ACC112 (cell line): Measurements from ENCODE around the gene OR2L5.

Source experiments
- H2AFZ ChIP-seq: fragments of 200-600 bp; sonication (generic); one replicate; pipeline ENCODE4 v1.6.0; 2017; ENCODE audit warnings: antibody characterized with exemption, low read length; ENCODE audit not compliant: unreplicated experiment
- H3K27ac ChIP-seq: fragments of 200-600 bp; sonication (generic); 2 replicates; pipeline ENCODE4 v1.5.1; 2014; ENCODE audit warnings: low read depth, mild to moderate bottlenecking, antibody characterized with exemption, low read length, moderate library complexity
- H3K27me3 ChIP-seq: fragments of 200-600 bp; sonication (generic); 2 replicates; pipeline ENCODE4 v1.6.1; 2014; ENCODE audit warnings: mild to moderate bottlenecking, antibody characterized with exemption, low read length, moderate library complexity, mixed read lengths; ENCODE audit not compliant: insufficient read depth
- H3K36me3 ChIP-seq: fragments of 200-600 bp; sonication (generic); 2 replicates; pipeline ENCODE4 v1.6.1; 2016; ENCODE audit warnings: mild to moderate bottlenecking, antibody characterized with exemption, low read length, moderate library complexity, mixed read lengths; ENCODE audit not compliant: insufficient read depth
- H3K4me1 ChIP-seq: fragments of 200-600 bp; sonication (generic); one replicate; pipeline ENCODE4 v1.6.1; 2016; ENCODE audit warnings: low read length, mixed read lengths; ENCODE audit not compliant: insufficient read depth, unreplicated experiment, control insufficient read depth
- H3K4me3 ChIP-seq: fragments of 200-600 bp; sonication (generic); 2 replicates; pipeline ENCODE4 v1.5.1; 2014; ENCODE audit warnings: mild to moderate bottlenecking, low read depth, low read length
- H3K79me2 ChIP-seq: fragments of 200-600 bp; sonication (generic); one replicate; pipeline ENCODE4 v1.6.0; 2016; ENCODE audit warnings: low read length; ENCODE audit not compliant: control insufficient read depth, unreplicated experiment, insufficient read depth

OR2L5 gene

DNA sequence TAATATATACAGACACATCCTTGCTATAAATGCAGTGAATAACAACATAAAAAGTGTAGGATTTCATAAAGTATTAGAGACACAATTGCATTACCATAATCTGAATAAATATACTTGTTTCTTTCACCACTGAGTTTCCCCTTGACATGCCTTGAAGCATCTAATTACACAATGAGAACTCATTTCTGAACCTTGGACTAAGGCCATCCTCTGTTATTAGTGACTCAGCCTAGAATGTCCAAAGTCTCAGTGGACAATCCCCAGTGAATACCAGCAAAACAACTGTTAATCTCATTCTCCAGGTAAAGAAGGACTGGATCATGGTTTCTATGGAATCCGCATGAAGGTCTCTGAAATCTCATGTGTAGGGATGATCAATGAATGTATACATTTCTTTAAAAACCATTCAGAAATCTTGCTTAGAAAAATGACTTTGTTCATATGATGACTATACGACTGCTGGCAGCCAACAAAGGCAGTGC lies at the start of gene OR2L5:
TSS of gene OR2L5 (plus strand) at position 432 of the 482 bp plus-strand sequence. CDS start 8,288 bp downstream, outside the sequence.
- no peaks in the 10 kb centered on the region for H3K4me1 ChIP-seq
- H3K36me3 ChIP-seq, result no peaks in the 10 kb centered on the region
- H3K4me3 ChIP-seq, result no peak within 1 kb of the TSS
- H3K27me3 ChIP-seq, result no peaks in the 10 kb centered on the region
- no peak within 1 kb of the TSS for H3K27ac ChIP-seq
- H2AFZ ChIP-seq, result no peak within 1 kb of the TSS
- H3K79me2 ChIP-seq, result no peaks in the 10 kb centered on the region

- H2AFZ ChIP-seq, result no peak within 1 kb of the TSS
- H3K27ac ChIP-seq, result no peak within 1 kb of the TSS
- H3K79me2 ChIP-seq, result no peaks in the 10 kb centered on the region
- no peaks in the 10 kb centered on the region for H3K36me3 ChIP-seq
- H3K4me1 ChIP-seq, result no peaks in the 10 kb centered on the region
- no peak within 1 kb of the TSS for H3K4me3 ChIP-seq
- H3K27me3 ChIP-seq, result no peaks in the 10 kb centered on the region
These were observed 48.5 kb upstream of the OR2L5 start, which contains the start of gene OR2AK2 for GRCh38 chr1:247964933-247965332. OR2AK2 (plus strand) TSS chr1:247965233; CDS start chr1:247965377, 144 bp downstream.

DNA sequence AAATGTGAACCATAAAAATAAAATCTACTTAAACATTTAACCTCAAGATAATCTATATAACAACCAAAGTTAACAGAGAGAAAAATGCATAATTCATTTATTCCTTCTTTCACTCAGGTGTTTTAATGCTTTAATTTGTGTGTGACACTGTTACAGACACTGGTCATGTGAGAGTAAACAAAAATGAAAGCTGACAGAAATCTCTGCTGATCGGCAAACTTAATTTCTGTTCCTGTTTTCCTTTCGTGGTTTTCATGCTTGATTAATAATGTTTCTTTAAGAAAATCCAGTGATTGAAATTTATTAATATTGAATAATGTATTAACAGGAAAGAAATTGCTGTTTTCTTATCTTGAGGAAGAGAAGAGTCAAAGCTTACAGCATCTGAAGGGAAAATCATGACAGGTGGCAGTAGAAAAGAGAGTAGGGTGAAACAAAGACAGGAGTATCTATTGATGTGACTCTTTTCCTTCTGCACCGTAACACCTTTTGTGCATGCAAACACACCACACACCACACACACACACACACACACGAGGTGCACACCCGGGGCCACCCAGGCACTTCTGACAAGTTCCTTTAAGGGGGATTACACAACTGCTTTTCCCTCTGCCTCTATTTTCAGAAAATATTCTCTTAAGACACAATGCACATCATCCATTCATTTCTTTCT lies 46.8 kb upstream of the OR2L5 start:
- H3K27ac ChIP-seq, result no peak overlapping the region
- no peaks in the 10 kb centered on the region for H3K36me3 ChIP-seq
- H2AFZ ChIP-seq, result no peak overlapping the region
- H3K79me2 ChIP-seq, result no peaks in the 10 kb centered on the region
- no peak overlapping the region for H3K4me3 ChIP-seq
- no peaks in the 10 kb centered on the region for H3K27me3 ChIP-seq
- H3K4me1 ChIP-seq, result no peaks in the 10 kb centered on the region

GRCh38 chr1:247992986-247993385 lies 20.5 kb upstream of the OR2L5 start:
- no peaks in the 10 kb centered on the region for H3K4me1 ChIP-seq
- H3K36me3 ChIP-seq, result no peaks in the 10 kb centered on the region
- no peak overlapping the region for H3K4me3 ChIP-seq
- no peak overlapping the region for H2AFZ ChIP-seq
- no peaks in the 10 kb centered on the region for H3K79me2 ChIP-seq
- H3K27ac ChIP-seq, result no peak overlapping the region
- H3K27me3 ChIP-seq, result no peaks in the 10 kb centered on the region

DNA sequence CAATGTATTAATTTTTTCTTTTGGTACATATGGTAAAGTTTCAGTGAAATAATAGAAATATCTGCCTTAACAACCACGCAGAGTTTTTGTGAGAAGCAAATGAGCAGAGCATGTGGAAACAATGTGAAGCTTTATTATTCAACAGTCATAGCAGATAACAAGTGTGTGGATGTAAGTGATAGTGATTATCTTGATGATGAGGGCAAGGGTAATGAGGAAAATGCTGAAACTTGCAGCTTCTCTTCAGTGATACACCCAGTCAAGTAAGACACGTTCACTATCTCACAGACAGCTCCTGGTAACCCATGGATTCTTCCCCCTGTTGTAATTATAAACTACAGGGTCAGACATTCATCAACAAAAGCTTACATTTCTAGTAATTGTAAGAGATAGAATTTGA lies 14.6 kb upstream of the OR2L5 start:
- Histone ChIP-seq H3K79me2 (no peaks in the 10 kb centered on the region), H3K4me1 (no peaks in the 10 kb centered on the region), H3K27me3 (no peaks in the 10 kb centered on the region), H3K36me3 (no peaks in the 10 kb centered on the region), H3K4me3 (no peak overlapping the region), H3K27ac (no peak overlapping the region), H2AFZ (no peak overlapping the region)

DNA sequence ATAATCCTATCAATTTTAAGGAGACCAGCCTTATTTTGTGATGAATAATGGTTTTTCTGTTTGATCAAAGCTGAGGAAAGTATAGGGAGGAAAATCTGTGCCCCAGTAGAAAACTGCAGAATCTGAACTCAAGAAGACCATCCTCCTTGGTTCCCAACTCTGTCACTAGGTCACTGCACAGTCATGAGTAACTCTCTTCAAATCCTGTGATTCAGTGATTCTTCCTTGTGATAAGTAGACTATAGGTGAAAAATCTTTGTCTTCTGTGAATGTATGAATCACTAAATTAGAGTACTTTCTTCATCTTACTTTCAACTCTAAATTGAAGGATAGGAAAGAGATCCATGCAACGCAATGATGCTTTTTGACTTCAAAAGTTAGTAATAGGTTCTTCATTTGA lies 13.3 kb upstream of the OR2L5 start:
- Histone ChIP-seq H3K4me3 (no peak overlapping the region), H3K36me3 (no peaks in the 10 kb centered on the region), H3K27me3 (no peaks in the 10 kb centered on the region), H3K4me1 (no peaks in the 10 kb centered on the region), H3K79me2 (no peaks in the 10 kb centered on the region), H2AFZ (no peak overlapping the region), H3K27ac (no peak overlapping the region)

GRCh38 chr1:248007778-248008177 lies 5.7 kb upstream of the OR2L5 start:
- no peaks in the 10 kb centered on the region for H3K4me1 ChIP-seq
- no peak overlapping the region for H3K27ac ChIP-seq
- H3K27me3 ChIP-seq, result no peaks in the 10 kb centered on the region
- H3K4me3 ChIP-seq, result no peak overlapping the region
- no peaks in the 10 kb centered on the region for H3K79me2 ChIP-seq
- H3K36me3 ChIP-seq, result no peaks in the 10 kb centered on the region
- no peak overlapping the region for H2AFZ ChIP-seq

- no peaks in the 10 kb centered on the region for H3K79me2 ChIP-seq
- no peak overlapping the region for H2AFZ ChIP-seq
- no peaks in the 10 kb centered on the region for H3K4me1 ChIP-seq
- no peaks in the 10 kb centered on the region for H3K36me3 ChIP-seq
- H3K27ac ChIP-seq, result no peak overlapping the region
- no peaks in the 10 kb centered on the region for H3K27me3 ChIP-seq
- no peak overlapping the region for H3K4me3 ChIP-seq
These were observed 3.8 kb upstream of the OR2L5 start for GRCh38 chr1:248009681-248010080.

DNA sequence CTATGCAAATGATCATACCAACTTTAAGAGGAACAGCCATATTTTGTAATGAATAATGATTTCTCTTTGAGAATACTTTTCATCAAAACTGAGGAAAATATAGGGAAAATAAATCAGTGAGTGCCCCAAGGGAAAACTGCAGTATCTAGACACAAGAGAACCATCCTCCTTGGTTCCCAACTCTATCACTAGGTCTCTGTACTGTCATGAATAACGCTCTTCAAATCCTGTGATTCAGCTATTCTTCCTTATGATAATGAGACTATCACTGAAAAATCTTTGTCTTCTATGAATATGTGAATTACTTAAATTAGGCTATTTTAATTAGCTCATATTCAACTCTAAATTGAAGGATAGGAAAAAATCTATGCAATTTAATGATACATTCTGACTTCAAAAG lies 2.3 kb downstream of the OR2L5 start:
- Histone ChIP-seq H2AFZ (no peak overlapping the region), H3K79me2 (no peaks in the 10 kb centered on the region), H3K36me3 (no peaks in the 10 kb centered on the region), H3K4me1 (no peaks in the 10 kb centered on the region), H3K4me3 (no peak overlapping the region), H3K27ac (no peak overlapping the region), H3K27me3 (no peaks in the 10 kb centered on the region)

- H3K27me3 ChIP-seq, result no peaks in the 10 kb centered on the region
- H3K36me3 ChIP-seq, result no peaks in the 10 kb centered on the region
- no peak within 1 kb of the TSS for H2AFZ ChIP-seq
These were observed 16.3 kb downstream of the OR2L5 start, which contains the start of gene OR2L2 for GRCh38 chr1:248029770-248030169. OR2L2 (plus strand) TSS chr1:248030070; CDS start chr1:248038268, 8,198 bp downstream.

GRCh38 chr1:248045209-248045608 lies 31.7 kb downstream of the OR2L5 start:
- H3K36me3 ChIP-seq, result no peaks in the 10 kb centered on the region
- no peaks in the 10 kb centered on the region for H3K4me1 ChIP-seq
- no peak overlapping the region for H3K4me3 ChIP-seq
- H3K79me2 ChIP-seq, result no peaks in the 10 kb centered on the region
- H3K27ac ChIP-seq, result no peak overlapping the region
- no peaks in the 10 kb centered on the region for H3K27me3 ChIP-seq
- H2AFZ ChIP-seq, result no peak overlapping the region

More at GRCh38 chr1:248029770-248030169, 16.3 kb downstream of the OR2L5 start, which contains the start of gene OR2L2:
- no peak within 1 kb of the TSS for H3K27ac ChIP-seq
- H3K4me3 ChIP-seq, result no peak within 1 kb of the TSS
- no peaks in the 10 kb centered on the region for H3K79me2 ChIP-seq
- no peaks in the 10 kb centered on the region for H3K4me1 ChIP-seq
